GM12878 (cell line): ENCODE data around the gene FAM120B. TPM values are rescaled to one million over a fixed set of nuclear protein-coding genes. Genes with fewer than 3 reads are reported as not detected.
A peak's percentile ranks its signal among the peaks of the same experiment; 100 is the strongest.

Experiments
- BMI1 ChIP-seq: fragments of 450-650 bp; IDR thresholded peaks from 2 replicates; pipeline ENCODE4 v1.6.1; 2016; ENCODE audit warnings: mild to moderate bottlenecking, moderate library complexity, borderline replicate concordance
- CEBPB ChIP-seq, 2 experiments: fragments of 150-350 bp in 1 of 2; IDR thresholded peaks; 2 replicates each; pipeline ENCODE4 v1.6.1; 2012 to 2014; ENCODE audit warnings: low read depth in 2 of 2, low read length in 2 of 2, borderline replicate concordance in 1 of 2, inconsistent platforms in 1 of 2
- MEF2A ChIP-seq: IDR thresholded peaks from 2 replicates; pipeline ENCODE4 v1.6.1; 2011; ENCODE audit warnings: low read depth, mild to moderate bottlenecking, low read length, moderate library complexity; ENCODE audit not compliant: insufficient read depth
- MLLT1 ChIP-seq: fragments of 450-650 bp; IDR thresholded peaks from 2 replicates; pipeline ENCODE4 v1.6.1; 2016; ENCODE audit warnings: mild to moderate bottlenecking
- NR2F1 ChIP-seq: fragments of 450-650 bp; conservative IDR thresholded peaks from 2 replicates; pipeline ENCODE4 v1.6.1; 2017; ENCODE audit warnings: mild to moderate bottlenecking
- PKNOX1 ChIP-seq: fragments of 450-650 bp; IDR thresholded peaks from 2 replicates; pipeline ENCODE4 v1.6.1; 2016; ENCODE audit warnings: mild to moderate bottlenecking
- POU2F2 ChIP-seq: IDR thresholded peaks from 3 replicates; pipeline ENCODE4 v1.6.1; 2011; ENCODE audit warnings: low read depth, mild to moderate bottlenecking, low read length, borderline replicate concordance
- RELA ChIP-seq: fragments of 450-650 bp; IDR thresholded peaks from 2 replicates; pipeline ENCODE4 v1.8.0; 2014; ENCODE audit warnings: borderline replicate concordance; ENCODE audit not compliant: partially characterized antibody
- SP1 ChIP-seq: IDR thresholded peaks from one replicate; pipeline ENCODE4 v1.6.1; 2011; ENCODE audit warnings: low read depth, low read length
- ZBTB11 ChIP-seq: fragments of 450-650 bp; formaldehyde crosslinking; IDR thresholded peaks from 2 replicates; pipeline ENCODE4 v1.5.0; 2022; ENCODE audit warnings: mild to moderate bottlenecking, missing genetic modification characterization
- ZNF207 ChIP-seq: fragments of 450-650 bp; IDR thresholded peaks from 2 replicates; pipeline ENCODE4 v1.6.1; 2014; ENCODE audit warnings: antibody characterized with exemption, mild to moderate bottlenecking, borderline replicate concordance
- ZNF217 ChIP-seq: fragments of 450-650 bp; IDR thresholded peaks from 2 replicates; pipeline ENCODE4 v1.6.1; 2017; ENCODE audit warnings: antibody characterized with exemption, mild to moderate bottlenecking
- polyA plus RNA-seq, 11 experiments: library from polyadenylated mRNA; depleted of rRNA in 4 of 11; unstranded in 6 of 11; stranded (reverse) in 5 of 11; fragments of >200 nt; fragmentation: Nextera tagmentation in 4 of 11; fragmentation: Illumina TruSeq in 1 of 11; extraction: Ambion mirVana in 4 of 11; extraction: Trizol in 1 of 11; gene quantifications; 1 replicate in 1 of 11; 2 replicates in 10 of 11; pipeline versions ENCODE4 v1.2.1 to v1.2.3, GENCODE V29; 2011 to 2016; ENCODE audit warnings: inconsistent platforms in 2 of 11, missing spikeins in 2 of 11, low read depth in 1 of 11
- total RNA-seq, 4 experiments: library from RNA; depleted of rRNA in 3 of 4; stranded (reverse); fragments of >200 nt in 3 of 4; fragmentation: Illumina TruSeq in 1 of 4; extraction: Trizol in 1 of 4; gene quantifications; 2 replicates each; pipeline versions ENCODE4 v1.2.1 to v1.2.3, GENCODE V29; 2013 to 2021
- TF ChIP-seq, protein P1 (sequence below): fragments of 450-650 bp; conservative IDR thresholded peaks from 2 replicates; pipeline ENCODE4 v1.6.1; 2017; ENCODE audit warnings: mild to moderate bottlenecking, moderate library complexity
- TF ChIP-seq, protein P2 (sequence below): fragments of 450-650 bp; formaldehyde crosslinking; IDR thresholded peaks from 2 replicates; pipeline ENCODE4 v1.4.0; 2022; ENCODE audit warnings: mild to moderate bottlenecking, moderate library complexity
- TF ChIP-seq, protein P3 (sequence below): fragments of 450-650 bp; IDR thresholded peaks from 2 replicates; pipeline ENCODE4 v1.6.1; 2017; ENCODE audit warnings: low read depth, mild to moderate bottlenecking, moderate library complexity

Gene FAM120B
- total and polyA plus RNA-seq, 10 of the 15 experiments (the other 5 are each of a cell fraction or from before 2014, with no cell fraction given): 3.3 to 21.6 (median 15.3) TPM

DNA sequence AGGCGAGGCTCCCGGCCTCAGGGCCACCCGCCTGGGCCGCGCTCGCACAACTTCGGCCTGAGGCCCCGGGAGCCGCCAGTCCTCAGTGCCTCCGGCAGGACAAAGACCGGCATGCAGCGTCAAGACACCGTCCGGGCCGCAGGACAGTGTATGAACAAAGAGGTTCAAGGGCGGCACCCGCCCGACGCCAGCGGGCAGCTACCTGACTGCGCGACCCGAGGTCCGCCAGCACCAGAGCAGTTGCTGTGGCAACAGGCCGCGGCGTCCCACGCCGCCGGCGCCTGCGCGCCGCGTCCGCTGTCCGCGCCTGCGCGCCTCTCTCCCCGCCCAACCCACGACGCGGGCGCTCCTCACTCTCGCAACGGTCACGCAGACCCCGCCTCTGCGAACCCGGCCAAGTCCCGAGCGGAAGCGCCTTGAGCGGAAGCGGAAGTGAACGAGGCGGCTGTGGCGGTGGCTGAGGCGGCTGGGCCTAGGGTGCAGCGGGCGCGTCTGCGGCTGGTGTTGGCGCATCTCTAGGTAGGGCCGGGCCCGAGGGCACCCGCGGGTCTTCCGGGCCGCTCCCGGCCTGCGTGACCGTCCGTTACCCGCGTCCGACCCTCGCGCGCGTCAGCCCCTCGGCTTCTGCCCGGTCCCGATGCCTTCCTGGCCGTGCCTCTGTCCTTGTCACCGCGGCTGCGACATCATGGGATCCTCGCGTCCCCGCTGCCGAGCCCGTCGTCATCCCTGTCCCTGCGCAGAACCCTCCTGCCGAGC, at the start of gene FAM120B (continued):
- TF ChIP-seq CEBPB (IDR thresholded peaks at IDR 0.05; ENCODE audit: borderline replicate concordance in 1 of 2, low read depth in 2 of 2, low read length in 2 of 2) (no peak), MEF2A (no peak), SP1 (peak; percentile 37), POU2F2 (peak; percentile 83), BMI1 (peak; percentile 80), ZNF217 (no peak), MLLT1 (no peak), PKNOX1 (no peak; the same call in 1 of the 2 replicates), ZBTB11 (0 out of 2 replicates have a peak, but pooled peaks have one; percentile 28), RELA (peak; percentile 6), ZNF207 (0 out of 2 replicates have a peak, but pooled peaks have one; percentile 37), NR2F1 (peak; percentile 92)
- TF ChIP-seq, protein P1, sequence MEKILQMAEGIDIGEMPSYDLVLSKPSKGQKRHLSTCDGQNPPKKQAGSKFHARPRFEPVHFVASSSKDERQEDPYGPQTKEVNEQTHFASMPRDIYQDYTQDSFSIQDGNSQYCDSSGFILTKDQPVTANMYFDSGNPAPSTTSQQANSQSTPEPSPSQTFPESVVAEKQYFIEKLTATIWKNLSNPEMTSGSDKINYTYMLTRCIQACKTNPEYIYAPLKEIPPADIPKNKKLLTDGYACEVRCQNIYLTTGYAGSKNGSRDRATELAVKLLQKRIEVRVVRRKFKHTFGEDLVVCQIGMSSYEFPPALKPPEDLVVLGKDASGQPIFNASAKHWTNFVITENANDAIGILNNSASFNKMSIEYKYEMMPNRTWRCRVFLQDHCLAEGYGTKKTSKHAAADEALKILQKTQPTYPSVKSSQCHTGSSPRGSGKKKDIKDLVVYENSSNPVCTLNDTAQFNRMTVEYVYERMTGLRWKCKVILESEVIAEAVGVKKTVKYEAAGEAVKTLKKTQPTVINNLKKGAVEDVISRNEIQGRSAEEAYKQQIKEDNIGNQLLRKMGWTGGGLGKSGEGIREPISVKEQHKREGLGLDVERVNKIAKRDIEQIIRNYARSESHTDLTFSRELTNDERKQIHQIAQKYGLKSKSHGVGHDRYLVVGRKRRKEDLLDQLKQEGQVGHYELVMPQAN: peak; percentile 94
- TF ChIP-seq, protein P2, sequence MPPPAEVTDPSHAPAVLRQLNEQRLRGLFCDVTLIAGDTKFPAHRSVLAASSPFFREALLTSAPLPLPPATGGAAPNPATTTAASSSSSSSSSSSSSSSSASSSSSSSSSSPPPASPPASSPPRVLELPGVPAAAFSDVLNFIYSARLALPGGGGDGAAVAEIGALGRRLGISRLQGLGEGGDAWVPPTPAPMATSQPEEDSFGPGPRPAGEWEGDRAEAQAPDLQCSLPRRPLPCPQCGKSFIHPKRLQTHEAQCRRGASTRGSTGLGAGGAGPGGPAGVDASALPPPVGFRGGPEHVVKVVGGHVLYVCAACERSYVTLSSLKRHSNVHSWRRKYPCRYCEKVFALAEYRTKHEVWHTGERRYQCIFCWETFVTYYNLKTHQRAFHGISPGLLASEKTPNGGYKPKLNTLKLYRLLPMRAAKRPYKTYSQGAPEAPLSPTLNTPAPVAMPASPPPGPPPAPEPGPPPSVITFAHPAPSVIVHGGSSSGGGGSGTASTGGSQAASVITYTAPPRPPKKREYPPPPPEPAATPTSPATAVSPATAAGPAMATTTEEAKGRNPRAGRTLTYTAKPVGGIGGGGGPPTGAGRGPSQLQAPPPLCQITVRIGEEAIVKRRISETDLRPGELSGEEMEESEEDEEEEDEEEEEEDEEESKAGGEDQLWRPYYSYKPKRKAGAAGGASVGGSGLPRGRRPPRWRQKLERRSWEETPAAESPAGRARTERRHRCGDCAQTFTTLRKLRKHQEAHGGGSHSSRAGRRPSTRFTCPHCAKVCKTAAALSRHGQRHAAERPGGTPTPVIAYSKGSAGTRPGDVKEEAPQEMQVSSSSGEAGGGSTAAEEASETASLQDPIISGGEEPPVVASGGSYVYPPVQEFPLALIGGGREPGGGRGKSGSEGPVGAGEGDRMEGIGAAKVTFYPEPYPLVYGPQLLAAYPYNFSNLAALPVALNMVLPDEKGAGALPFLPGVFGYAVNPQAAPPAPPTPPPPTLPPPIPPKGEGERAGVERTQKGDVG (CRISPR knock-in tag): no peak
- TF ChIP-seq, protein P3, sequence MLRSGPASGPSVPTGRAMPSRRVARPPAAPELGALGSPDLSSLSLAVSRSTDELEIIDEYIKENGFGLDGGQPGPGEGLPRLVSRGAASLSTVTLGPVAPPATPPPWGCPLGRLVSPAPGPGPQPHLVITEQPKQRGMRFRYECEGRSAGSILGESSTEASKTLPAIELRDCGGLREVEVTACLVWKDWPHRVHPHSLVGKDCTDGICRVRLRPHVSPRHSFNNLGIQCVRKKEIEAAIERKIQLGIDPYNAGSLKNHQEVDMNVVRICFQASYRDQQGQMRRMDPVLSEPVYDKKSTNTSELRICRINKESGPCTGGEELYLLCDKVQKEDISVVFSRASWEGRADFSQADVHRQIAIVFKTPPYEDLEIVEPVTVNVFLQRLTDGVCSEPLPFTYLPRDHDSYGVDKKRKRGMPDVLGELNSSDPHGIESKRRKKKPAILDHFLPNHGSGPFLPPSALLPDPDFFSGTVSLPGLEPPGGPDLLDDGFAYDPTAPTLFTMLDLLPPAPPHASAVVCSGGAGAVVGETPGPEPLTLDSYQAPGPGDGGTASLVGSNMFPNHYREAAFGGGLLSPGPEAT: no peak
